Breast epithelium (tissue), 3 donors: Measurements from ENCODE around the gene CHERP.

Source experiments
- CTCF ChIP-seq, 3 donors: fragments of 450-650 bp; IDR thresholded peaks; one replicate each; pipeline ENCODE4 v1.5.1; 2016 to 2017; ENCODE audit warnings: antibody characterized with exemption in 3 of 3, mild to moderate bottlenecking in 3 of 3, moderate library complexity in 3 of 3
- POLR2A ChIP-seq: fragments of 450-650 bp; IDR thresholded peaks from one replicate; pipeline ENCODE4 v1.6.1; 2016; ENCODE audit warnings: antibody characterized with exemption, mild to moderate bottlenecking, moderate library complexity
- POLR2AphosphoS5 ChIP-seq, 3 donors: sonication (generic); formaldehyde crosslinking; IDR thresholded peaks; one replicate each; pipeline ENCODE4 v1.6.1; 2017; ENCODE audit warnings: antibody characterized with exemption in 3 of 3

DNA sequence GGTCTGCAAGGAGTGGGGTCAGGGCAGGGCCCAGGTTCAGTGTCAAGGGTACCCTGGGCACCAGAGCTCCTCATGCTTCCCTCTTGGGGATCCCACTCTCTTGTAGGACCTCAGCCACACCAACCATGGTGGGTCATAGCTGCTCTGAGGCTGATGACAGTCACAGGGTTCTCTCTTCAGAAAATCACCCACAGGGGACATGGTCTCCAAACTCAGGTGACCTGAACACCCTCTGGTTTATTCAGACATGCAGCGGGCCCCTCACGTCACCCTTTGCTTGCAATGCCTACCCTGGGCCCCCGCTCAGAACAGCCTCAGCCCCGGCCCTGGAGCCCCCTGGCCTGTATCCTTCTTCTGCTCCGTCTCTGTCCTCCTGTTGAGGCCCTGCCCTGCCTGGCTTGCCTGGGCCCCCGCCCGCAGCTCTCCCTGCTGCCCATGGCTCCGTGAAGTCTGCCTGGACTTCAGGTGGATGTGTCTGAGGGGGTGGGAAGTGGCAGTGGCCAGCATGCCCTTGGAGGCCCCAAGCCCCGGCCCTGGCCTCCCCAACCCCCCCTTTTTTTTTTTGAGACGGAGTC, 20.4 kb downstream of the CHERP start:
- TF ChIP-seq CTCF (IDR thresholded peaks at IDR 0.05) (no peak), POLR2AphosphoS5 (IDR thresholded peaks at IDR 0.05) (no peak), POLR2A (no peak)
